ENCODE data around the gene PARD3. TPM values are rescaled to one million over a fixed set of nuclear protein-coding genes. Genes with fewer than 3 reads are reported as not detected.

Gene PARD3
- total RNA-seq, 1 donor from 2014 or later = 35.4 TPM

GRCh38 chr10:34081347-34081743 is 733.8 kb downstream of the PARD3 start:
- no peaks in the 10 kb centered on the region for H4K20me1 ChIP-seq (ENCODE audit: insufficient read depth, low read length)
- Mint-ChIP-seq H3K27ac (ENCODE audit: unreplicated experiment) (no peak overlapping the region), H3K4me3 (ENCODE audit: unreplicated experiment) (no peak overlapping the region), H3K9me3 (ENCODE audit: unreplicated experiment) (peaks cover 12% of the 10 kb centered on the region), H3K36me3 (ENCODE audit: low read depth, unreplicated experiment) (no peaks in the 10 kb centered on the region), H3K4me1 (ENCODE audit: low read depth, unreplicated experiment) (no peaks in the 10 kb centered on the region), H3K27me3 (ENCODE audit: low read depth, unreplicated experiment) (peaks cover 14% of the 10 kb centered on the region)
- no peak overlapping the region for H3K4me3 ChIP-seq (ENCODE audit: insufficient read depth, low read depth, low read length)
- H3K4me1 ChIP-seq (ENCODE audit: insufficient read depth, low read length) = no peaks in the 10 kb centered on the region
- H2AFZ ChIP-seq (ENCODE audit: low read depth, low read length) = no peak overlapping the region
- H3K4me2 ChIP-seq (ENCODE audit: low read length) = no peak overlapping the region
- no peaks in the 10 kb centered on the region for H3K79me2 ChIP-seq (ENCODE audit: insufficient read depth, low read length)
- peaks cover 5% of the 10 kb centered on the region for H3K9me3 ChIP-seq (ENCODE audit: insufficient read depth, low read depth, low read length)
- no peaks in the 10 kb centered on the region for H3K36me3 ChIP-seq (ENCODE audit: insufficient read depth, low read length)
- no peak for DNase-seq (ENCODE audit: low read depth)
- no peak for FAIRE-seq
- no peak overlapping the region for H3K27ac ChIP-seq (ENCODE audit: low read depth, low read length)
- no peak overlapping the region for H3K9ac ChIP-seq (ENCODE audit: low read length)
- H3K27me3 ChIP-seq (ENCODE audit: insufficient read depth, low read length) = peaks cover 3% of the 10 kb centered on the region
- no peak for TF ChIP-seq EZH2 (IDR thresholded peaks at IDR 0.05; ENCODE audit: insufficient read depth, low read length)
- TF ChIP-seq, protein P1, sequence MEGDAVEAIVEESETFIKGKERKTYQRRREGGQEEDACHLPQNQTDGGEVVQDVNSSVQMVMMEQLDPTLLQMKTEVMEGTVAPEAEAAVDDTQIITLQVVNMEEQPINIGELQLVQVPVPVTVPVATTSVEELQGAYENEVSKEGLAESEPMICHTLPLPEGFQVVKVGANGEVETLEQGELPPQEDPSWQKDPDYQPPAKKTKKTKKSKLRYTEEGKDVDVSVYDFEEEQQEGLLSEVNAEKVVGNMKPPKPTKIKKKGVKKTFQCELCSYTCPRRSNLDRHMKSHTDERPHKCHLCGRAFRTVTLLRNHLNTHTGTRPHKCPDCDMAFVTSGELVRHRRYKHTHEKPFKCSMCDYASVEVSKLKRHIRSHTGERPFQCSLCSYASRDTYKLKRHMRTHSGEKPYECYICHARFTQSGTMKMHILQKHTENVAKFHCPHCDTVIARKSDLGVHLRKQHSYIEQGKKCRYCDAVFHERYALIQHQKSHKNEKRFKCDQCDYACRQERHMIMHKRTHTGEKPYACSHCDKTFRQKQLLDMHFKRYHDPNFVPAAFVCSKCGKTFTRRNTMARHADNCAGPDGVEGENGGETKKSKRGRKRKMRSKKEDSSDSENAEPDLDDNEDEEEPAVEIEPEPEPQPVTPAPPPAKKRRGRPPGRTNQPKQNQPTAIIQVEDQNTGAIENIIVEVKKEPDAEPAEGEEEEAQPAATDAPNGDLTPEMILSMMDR (IDR thresholded peaks at IDR 0.05; ENCODE audit: insufficient read depth, low read depth, low read length) = no peak

DNA sequence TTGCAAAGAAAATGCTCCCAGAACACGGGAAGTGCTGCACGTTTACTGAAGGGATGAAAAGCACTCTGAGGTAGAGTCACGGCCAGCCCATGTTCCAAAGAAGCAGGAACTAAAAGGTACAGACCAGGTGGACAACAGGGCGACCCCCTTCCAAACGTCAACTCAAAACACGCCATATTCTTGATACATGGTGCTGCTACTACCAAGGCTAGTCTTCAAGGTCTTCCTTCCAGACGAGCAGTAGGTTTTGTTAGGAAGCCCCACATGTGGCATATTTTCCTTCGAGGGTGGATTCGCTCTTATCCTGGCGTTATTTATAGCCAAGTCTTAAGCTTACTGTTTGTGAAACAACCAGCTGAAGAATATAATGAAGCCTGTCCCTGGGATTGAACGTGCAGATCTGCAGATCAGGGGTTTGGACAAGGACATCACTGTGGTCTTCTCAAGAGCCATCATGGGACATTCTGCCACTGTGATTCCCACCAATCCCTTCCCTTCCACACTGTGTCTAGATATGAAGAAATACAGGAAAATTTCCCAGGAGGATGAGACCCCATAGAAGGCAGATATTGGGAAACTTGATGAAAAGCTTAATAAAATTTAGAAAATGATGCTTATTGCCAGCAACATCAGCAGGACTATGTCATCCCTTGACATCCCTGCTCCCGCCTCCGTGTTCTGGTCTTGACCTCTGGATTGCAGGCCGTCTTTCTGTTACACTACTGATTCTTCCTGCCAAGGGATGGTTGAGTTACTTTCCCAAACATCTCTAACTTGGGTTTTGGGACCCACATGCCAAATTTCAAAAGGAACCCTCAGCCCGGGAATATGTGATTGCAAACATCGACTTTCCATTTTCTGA is 734.4 kb downstream of the PARD3 start:
- H3K27ac Mint-ChIP-seq (ENCODE audit: unreplicated experiment) = no peak overlapping the region
- peaks cover 13% of the 10 kb centered on the region for H3K9me3 Mint-ChIP-seq (ENCODE audit: unreplicated experiment)
- DNase-seq (ENCODE audit: low read depth) = no peak
- no peak overlapping the region for H3K4me3 Mint-ChIP-seq (ENCODE audit: unreplicated experiment)
- Histone ChIP-seq H3K4me2 (ENCODE audit: low read length) (no peak overlapping the region), H3K36me3 (ENCODE audit: insufficient read depth, low read length) (no peaks in the 10 kb centered on the region), H3K27me3 (ENCODE audit: insufficient read depth, low read length) (peaks cover 3% of the 10 kb centered on the region), H3K79me2 (ENCODE audit: insufficient read depth, low read length) (no peaks in the 10 kb centered on the region), H3K9ac (ENCODE audit: low read length) (no peak overlapping the region), H3K4me1 (ENCODE audit: insufficient read depth, low read length) (no peaks in the 10 kb centered on the region), H3K27ac (ENCODE audit: low read depth, low read length) (no peak overlapping the region), H3K4me3 (ENCODE audit: insufficient read depth, low read depth, low read length) (no peak overlapping the region), H3K9me3 (ENCODE audit: insufficient read depth, low read depth, low read length) (peaks cover 5% of the 10 kb centered on the region), H2AFZ (ENCODE audit: low read depth, low read length) (no peak overlapping the region), H4K20me1 (ENCODE audit: insufficient read depth, low read length) (no peaks in the 10 kb centered on the region)
- H3K36me3 Mint-ChIP-seq (ENCODE audit: low read depth, unreplicated experiment) = no peaks in the 10 kb centered on the region
- no peaks in the 10 kb centered on the region for H3K4me1 Mint-ChIP-seq (ENCODE audit: low read depth, unreplicated experiment)
- no peak for TF ChIP-seq EZH2 (IDR thresholded peaks at IDR 0.05; ENCODE audit: insufficient read depth, low read length)
- TF ChIP-seq, protein P1 (IDR thresholded peaks at IDR 0.05; ENCODE audit: insufficient read depth, low read depth, low read length) = no peak
- peaks cover 14% of the 10 kb centered on the region for H3K27me3 Mint-ChIP-seq (ENCODE audit: low read depth, unreplicated experiment)
- no peak for FAIRE-seq

Measured in astrocyte (in vitro differentiated cells and primary cell).